BE2C (cell line): Measurements from ENCODE around the gene KIFC1.
A peak's percentile ranks its signal among the peaks of the same experiment; 100 is the strongest.

ENCODE experiments used
- DNase-seq: peaks from one replicate; pipeline ENCODE4 v3.0.0-alpha.2; 2020
- H3K27me3 ChIP-seq: fragments of 250-450 bp; sonication (Bioruptor Pico); 2 replicates; pipeline ENCODE4 v1.5.1; 2020; ENCODE audit warnings: mild to moderate bottlenecking
- H3K36me3 ChIP-seq: fragments of 250-450 bp; sonication (Bioruptor Pico); 2 replicates; pipeline ENCODE4 v1.5.1; 2020; ENCODE audit warnings: mild to moderate bottlenecking
- H3K4me1 ChIP-seq: fragments of 250-450 bp; sonication (Bioruptor Pico); 2 replicates; pipeline ENCODE4 v1.5.1; 2020
- H3K4me3 ChIP-seq: 2 replicates; pipeline ENCODE4 v1.5.1; 2011; ENCODE audit warnings: low read depth, low read length
- H3K9me3 ChIP-seq: fragments of 250-450 bp; sonication (Bioruptor Pico); 2 replicates; pipeline ENCODE4 v1.5.1; 2020
- TF ChIP-seq, protein P1 (sequence below): IDR thresholded peaks from 2 replicates; pipeline ENCODE4 v1.5.1; 2012; ENCODE audit warnings: mild to moderate bottlenecking, low read depth, low read length

Gene KIFC1

DNA sequence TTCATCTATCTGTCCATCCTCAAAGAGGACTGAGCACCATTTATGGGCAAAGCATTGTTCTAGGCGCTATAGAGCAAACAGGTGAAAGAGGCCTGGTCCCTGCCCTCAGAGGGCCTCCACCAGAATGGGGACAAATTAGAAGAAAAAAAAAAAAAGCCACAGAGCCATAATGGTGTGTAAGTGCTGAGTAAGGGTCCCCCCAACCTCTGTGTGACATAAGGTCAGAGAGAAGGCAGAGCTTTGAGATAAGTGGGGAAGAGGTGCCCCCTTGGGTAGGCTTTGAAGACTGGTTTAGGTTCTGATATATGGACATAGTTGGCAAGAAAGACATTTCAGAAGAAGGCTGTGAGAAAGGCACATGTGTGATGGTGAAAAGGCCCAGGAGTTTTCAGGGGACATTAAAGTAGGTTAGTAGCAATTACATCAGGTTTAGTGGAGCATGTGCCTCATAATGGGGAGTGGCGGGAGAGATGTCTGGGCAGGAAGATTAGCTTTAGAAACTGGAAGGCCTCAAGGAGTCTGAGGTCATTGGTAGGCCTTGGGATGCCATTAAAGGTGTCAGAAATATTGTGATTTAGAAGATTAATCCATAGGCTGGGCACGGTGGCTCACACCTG lies 47.5 kb downstream of the KIFC1 start:
- TF ChIP-seq, protein P1, sequence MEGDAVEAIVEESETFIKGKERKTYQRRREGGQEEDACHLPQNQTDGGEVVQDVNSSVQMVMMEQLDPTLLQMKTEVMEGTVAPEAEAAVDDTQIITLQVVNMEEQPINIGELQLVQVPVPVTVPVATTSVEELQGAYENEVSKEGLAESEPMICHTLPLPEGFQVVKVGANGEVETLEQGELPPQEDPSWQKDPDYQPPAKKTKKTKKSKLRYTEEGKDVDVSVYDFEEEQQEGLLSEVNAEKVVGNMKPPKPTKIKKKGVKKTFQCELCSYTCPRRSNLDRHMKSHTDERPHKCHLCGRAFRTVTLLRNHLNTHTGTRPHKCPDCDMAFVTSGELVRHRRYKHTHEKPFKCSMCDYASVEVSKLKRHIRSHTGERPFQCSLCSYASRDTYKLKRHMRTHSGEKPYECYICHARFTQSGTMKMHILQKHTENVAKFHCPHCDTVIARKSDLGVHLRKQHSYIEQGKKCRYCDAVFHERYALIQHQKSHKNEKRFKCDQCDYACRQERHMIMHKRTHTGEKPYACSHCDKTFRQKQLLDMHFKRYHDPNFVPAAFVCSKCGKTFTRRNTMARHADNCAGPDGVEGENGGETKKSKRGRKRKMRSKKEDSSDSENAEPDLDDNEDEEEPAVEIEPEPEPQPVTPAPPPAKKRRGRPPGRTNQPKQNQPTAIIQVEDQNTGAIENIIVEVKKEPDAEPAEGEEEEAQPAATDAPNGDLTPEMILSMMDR = no peak
- Histone ChIP-seq H3K4me1 (no peaks in the 10 kb centered on the region), H3K27me3 (no peaks in the 10 kb centered on the region), H3K4me3 (no peak overlapping the region), H3K36me3 (peaks cover 38% of the 10 kb centered on the region), H3K9me3 (no peaks in the 10 kb centered on the region)
- no peak for DNase-seq

DNA sequence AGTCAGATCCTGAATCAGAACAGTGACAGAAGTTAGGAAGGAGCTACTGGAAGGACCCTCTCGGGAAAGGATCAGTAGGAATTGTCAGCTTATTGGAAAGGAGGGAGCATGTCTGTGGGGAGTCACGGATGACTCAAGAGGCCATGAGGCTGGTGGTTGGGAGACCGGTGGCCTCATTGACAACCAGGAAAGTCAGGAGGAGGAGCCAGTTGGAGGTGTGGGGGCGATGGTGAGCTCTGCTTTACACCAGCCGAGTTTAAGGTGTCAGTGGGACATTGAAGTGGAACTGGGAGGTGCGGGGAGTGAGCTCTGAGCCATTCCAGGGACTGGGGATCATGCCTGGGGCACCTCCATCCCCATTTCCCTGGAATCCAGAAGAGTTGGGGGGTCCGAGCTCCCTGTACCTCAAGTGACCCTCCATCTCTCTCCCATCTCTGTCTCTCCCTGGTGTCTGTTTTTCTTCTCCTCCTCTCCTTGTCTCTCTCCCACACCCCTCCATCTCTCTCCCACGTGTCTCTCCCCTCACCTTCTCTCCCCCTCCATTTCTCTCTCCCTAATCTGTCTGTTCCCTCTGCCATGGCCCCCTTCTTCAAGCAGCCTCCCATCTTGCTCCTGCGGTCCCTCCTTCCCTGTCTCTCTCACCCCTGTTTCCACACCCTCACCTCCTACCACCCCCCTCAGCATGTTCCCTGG lies 48.5 kb downstream of the KIFC1 start:
- DNase-seq = no peak
- TF ChIP-seq, protein P1 = no peak
- H3K36me3 ChIP-seq = peaks cover 46% of the 10 kb centered on the region

DNA sequence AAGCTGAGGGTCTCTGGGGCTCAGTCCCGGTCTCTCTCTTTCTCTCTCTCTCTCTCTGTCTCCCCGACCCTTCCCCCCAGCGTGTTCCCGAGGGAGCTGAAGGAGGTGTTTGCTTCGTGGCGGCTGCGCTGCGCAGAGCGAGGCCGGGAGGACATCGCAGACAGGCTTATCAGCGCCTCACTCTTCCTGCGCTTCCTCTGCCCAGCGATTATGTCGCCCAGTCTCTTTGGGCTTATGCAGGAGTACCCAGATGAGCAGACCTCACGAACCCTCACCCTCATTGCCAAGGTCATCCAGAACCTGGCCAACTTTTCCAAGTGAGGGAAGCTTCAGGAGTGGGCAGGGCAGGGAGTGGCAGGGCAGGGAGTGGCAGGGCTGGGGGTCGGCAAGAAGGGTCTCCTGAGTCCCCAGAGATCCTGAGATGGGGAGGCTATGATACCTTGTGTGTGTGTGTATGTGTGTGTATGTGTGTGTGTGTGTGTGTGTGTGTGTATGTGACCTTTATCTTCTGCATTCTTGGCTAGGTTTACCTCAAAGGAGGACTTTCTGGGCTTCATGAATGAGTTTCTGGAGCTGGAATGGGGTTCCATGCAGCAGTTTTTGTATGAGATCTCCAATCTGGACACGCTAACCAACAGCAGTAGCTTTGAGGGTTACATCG lies 49.2 kb downstream of the KIFC1 start:
- peak; percentile 34 for DNase-seq
- Histone ChIP-seq H3K36me3 (peaks cover 44% of the 10 kb centered on the region), H3K4me1 (no peaks in the 10 kb centered on the region), H3K27me3 (no peaks in the 10 kb centered on the region), H3K4me3 (no peak overlapping the region), H3K9me3 (no peaks in the 10 kb centered on the region)
- TF ChIP-seq, protein P1 = no peak

More for the DNA sequence above, 48.5 kb downstream of the KIFC1 start:
- no peaks in the 10 kb centered on the region for H3K27me3 ChIP-seq
- no peaks in the 10 kb centered on the region for H3K4me1 ChIP-seq
- H3K4me3 ChIP-seq = no peak overlapping the region
- no peaks in the 10 kb centered on the region for H3K9me3 ChIP-seq

DNA sequence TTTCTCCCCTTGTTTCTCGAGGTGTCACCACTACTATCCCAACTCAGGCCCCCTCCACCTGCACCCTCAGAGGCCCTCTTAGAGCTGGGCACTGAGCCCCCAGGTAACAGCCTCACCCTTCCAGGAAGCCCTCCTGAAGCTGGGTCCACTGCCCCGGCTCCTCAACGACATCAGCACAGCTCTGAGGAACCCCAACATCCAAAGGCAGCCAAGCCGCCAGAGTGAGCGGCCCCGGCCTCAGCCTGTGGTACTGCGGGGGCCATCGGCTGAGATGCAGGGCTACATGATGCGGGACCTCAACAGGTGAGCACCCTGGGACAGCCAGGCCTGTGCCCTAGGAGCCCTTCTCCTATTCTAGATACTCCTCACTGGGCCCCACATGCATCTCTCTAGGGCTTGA lies 49.8 kb downstream of the KIFC1 start:
- no peaks in the 10 kb centered on the region for H3K4me1 ChIP-seq
- peaks cover 42% of the 10 kb centered on the region for H3K36me3 ChIP-seq
- H3K27me3 ChIP-seq = no peaks in the 10 kb centered on the region
- TF ChIP-seq, protein P1 = no peak
- no peak overlapping the region for H3K4me3 ChIP-seq
- no peak for DNase-seq
- H3K9me3 ChIP-seq = no peaks in the 10 kb centered on the region

GRCh38 chr6:33442283-33442682 lies 50.7 kb downstream of the KIFC1 start:
- no peak for DNase-seq
- TF ChIP-seq, protein P1 = no peak
- Histone ChIP-seq H3K36me3 (peaks cover 38% of the 10 kb centered on the region), H3K4me1 (no peaks in the 10 kb centered on the region), H3K27me3 (no peaks in the 10 kb centered on the region), H3K4me3 (no peak overlapping the region), H3K9me3 (no peaks in the 10 kb centered on the region)

DNA sequence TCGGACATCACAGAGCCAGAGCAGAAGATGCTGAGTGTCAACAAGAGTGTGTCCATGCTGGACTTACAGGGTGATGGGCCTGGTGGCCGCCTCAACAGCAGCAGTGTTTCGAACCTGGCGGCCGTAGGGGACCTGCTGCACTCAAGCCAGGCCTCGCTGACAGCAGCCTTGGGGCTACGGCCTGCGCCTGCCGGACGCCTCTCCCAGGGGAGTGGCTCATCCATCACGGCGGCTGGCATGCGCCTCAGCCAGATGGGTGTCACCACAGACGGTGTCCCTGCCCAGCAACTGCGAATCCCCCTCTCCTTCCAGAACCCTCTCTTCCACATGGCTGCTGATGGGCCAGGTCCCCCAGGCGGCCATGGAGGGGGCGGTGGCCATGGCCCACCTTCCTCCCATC lies 51.4 kb downstream of the KIFC1 start:
- TF ChIP-seq, protein P1 = no peak
- H3K9me3 ChIP-seq = no peaks in the 10 kb centered on the region

More for the DNA sequence above, 51.4 kb downstream of the KIFC1 start:
- Histone ChIP-seq H3K27me3 (no peaks in the 10 kb centered on the region), H3K4me1 (no peaks in the 10 kb centered on the region), H3K4me3 (no peak overlapping the region), H3K36me3 (peaks cover 34% of the 10 kb centered on the region)
- no peak for DNase-seq
